DLD1 (cell line): ENCODE results near the gene RYR2.

Source experiments
- in situ Hi-C: cut with HindIII; loops from 2 replicates; pipeline ENCODE4 v1.10.0; 2017; ENCODE audit warnings: low sequenced_read_pairs

The RYR2 gene

GRCh38 chr1:237041795-237042525, at the start of gene RYR2:
Gene RYR2 (plus strand): TSS chr1:237042184. CDS start chr1:237042522, 338 bp downstream.
- in situ Hi-C loops = no loop called here

GRCh38 chr1:236992449-236992848, 49.5 kb upstream of the RYR2 start:
- in situ Hi-C loops = no loop called here

GRCh38 chr1:236994450-236994849, 47.5 kb upstream of the RYR2 start:
- in situ Hi-C loops = no loop called here

- in situ Hi-C loops = no loop called here
Observed at GRCh38 chr1:236997361-236997760, 44.6 kb upstream of the RYR2 start.

- in situ Hi-C loops = no loop called here
Observed at GRCh38 chr1:236997882-236998281, 44.1 kb upstream of the RYR2 start.

- in situ Hi-C loops = no loop called here
Observed at GRCh38 chr1:236998546-236998945, 43.4 kb upstream of the RYR2 start.

GRCh38 chr1:237000191-237000590, 41.8 kb upstream of the RYR2 start:
- in situ Hi-C loops = no loop called here

GRCh38 chr1:237003516-237003915, 38.5 kb upstream of the RYR2 start:
- in situ Hi-C loops = no loop called here

GRCh38 chr1:237004116-237004515, 37.9 kb upstream of the RYR2 start, which contains the start of gene MT1HL1:
Gene MT1HL1 (minus strand): TSS chr1:237004441. CDS start chr1:237004372, 69 bp downstream.
- in situ Hi-C loops = no loop called here

GRCh38 chr1:237005674-237006073, 36.3 kb upstream of the RYR2 start:
- in situ Hi-C loops = no loop called here

- in situ Hi-C loops = no loop called here
Observed at GRCh38 chr1:237007147-237007881, 34.7 kb upstream of the RYR2 start.

- in situ Hi-C loops = loop anchor here (10.0 kb wide), 1 partner anchor 105 kb away; no protein-coding TSS in a partner anchor
Observed at GRCh38 chr1:237009611-237010010, 32.4 kb upstream of the RYR2 start.

- in situ Hi-C loops = loop anchor here (10.0 kb wide), 1 partner anchor 107 kb away; no protein-coding TSS in a partner anchor
Observed at GRCh38 chr1:237011432-237011831, 30.6 kb upstream of the RYR2 start.

- in situ Hi-C loops = loop anchor here (10.0 kb wide), 1 partner anchor 108 kb away; no protein-coding TSS in a partner anchor
Observed at GRCh38 chr1:237012361-237012760, 29.6 kb upstream of the RYR2 start.

GRCh38 chr1:237012788-237013383, 29.1 kb upstream of the RYR2 start:
- in situ Hi-C loops = loop anchor here (10.0 kb wide), 1 partner anchor 108 kb away; no protein-coding TSS in a partner anchor

GRCh38 chr1:237013608-237014007, 28.4 kb upstream of the RYR2 start:
- in situ Hi-C loops = loop anchor here (10.0 kb wide), 1 partner anchor 109 kb away; no protein-coding TSS in a partner anchor

- in situ Hi-C loops = loop anchor here (10.0 kb wide), 1 partner anchor 112 kb away; no protein-coding TSS in a partner anchor
Observed at GRCh38 chr1:237016626-237017025, 25.4 kb upstream of the RYR2 start.

- in situ Hi-C loops = loop anchor here (10.0 kb wide), 1 partner anchor 114 kb away; no protein-coding TSS in a partner anchor
Observed at GRCh38 chr1:237018896-237019295, 23.1 kb upstream of the RYR2 start.

GRCh38 chr1:237025358-237026074, 16.5 kb upstream of the RYR2 start:
- in situ Hi-C loops = no loop called here

- in situ Hi-C loops = no loop called here
Observed at GRCh38 chr1:237029240-237029639, 12.7 kb upstream of the RYR2 start.
